Keratinocyte (primary cell): ENCODE results near the gene HS1BP3. TPM values are rescaled to one million over a fixed set of nuclear protein-coding genes. Genes with fewer than 3 reads are reported as not detected.

Source experiments
- DNase-seq: peaks from one replicate; pipeline ENCODE4 v3.0.0-alpha.2; 2011; ENCODE audit warnings: low read depth, missing footprints, low spot score
- FAIRE-seq: peaks from 2 replicates; lab custom pipeline; 2011; peaks lifted over from hg19 to GRCh38; lab: Jason Lieb, UNC
- H2AFZ ChIP-seq: 2 replicates; pipeline ENCODE4 v1.6.0; 2012; ENCODE audit warnings: low read length, control low read depth, inconsistent platforms; ENCODE audit not compliant: control insufficient read depth
- H3K27ac ChIP-seq: 2 replicates; pipeline ENCODE4 v1.5.1; 2011; ENCODE audit warnings: low read length; ENCODE audit not compliant: control insufficient read depth, insufficient read depth
- H3K27me3 ChIP-seq: 3 replicates; pipeline ENCODE4 v1.6.0; 2011; ENCODE audit warnings: low read length; ENCODE audit not compliant: control insufficient read depth, insufficient read depth; ENCODE audit errors: extremely low read depth
- H3K36me3 ChIP-seq, 2 experiments: 2 replicates in 1 of 2; 3 replicates in 1 of 2; pipeline ENCODE4 v1.5.1; 2011; ENCODE audit warnings: low read length in 2 of 2, mild to moderate bottlenecking in 1 of 2; ENCODE audit not compliant: control insufficient read depth in 2 of 2, insufficient read depth in 2 of 2; ENCODE audit errors: extremely low read depth in 1 of 2
- H3K4me1 ChIP-seq: 3 replicates; pipeline ENCODE4 v1.5.1; 2011; ENCODE audit warnings: low read length; ENCODE audit not compliant: control insufficient read depth, insufficient read depth; ENCODE audit errors: extremely low read depth
- H3K4me2 ChIP-seq: 3 replicates; pipeline ENCODE4 v1.6.0; 2011; ENCODE audit warnings: low read depth, low read length; ENCODE audit not compliant: control insufficient read depth, insufficient read depth; ENCODE audit errors: extremely low read depth
- H3K4me3 ChIP-seq, 3 experiments: fragments of 200-600 bp in 1 of 3; sonication (generic) in 1 of 3; 2 replicates in 2 of 3; 3 replicates in 1 of 3; pipeline ENCODE4 v1.5.1; 2011 to 2016; ENCODE audit warnings: low read length in 3 of 3, mild to moderate bottlenecking in 3 of 3, control low read depth in 2 of 3, inconsistent platforms in 1 of 3, low read depth in 1 of 3, mixed read lengths in 1 of 3, mixed run types in 1 of 3, moderate library complexity in 1 of 3; ENCODE audit not compliant: control insufficient read depth in 2 of 3, insufficient read depth in 2 of 3; ENCODE audit errors: extremely low read depth in 1 of 3
- H3K79me2 ChIP-seq: 2 replicates; pipeline ENCODE4 v1.6.0; 2012; ENCODE audit warnings: low read length; ENCODE audit not compliant: control insufficient read depth, insufficient read depth
- H3K9ac ChIP-seq: 3 replicates; pipeline ENCODE4 v1.6.0; 2011; ENCODE audit warnings: low read length; ENCODE audit not compliant: control insufficient read depth, insufficient read depth; ENCODE audit errors: extremely low read depth
- H3K9me1 ChIP-seq: 3 replicates; pipeline ENCODE4 v1.6.0; 2011; ENCODE audit warnings: low read length; ENCODE audit not compliant: control insufficient read depth, insufficient read depth; ENCODE audit errors: extremely low read depth
- H3K9me3 ChIP-seq: 2 replicates; pipeline ENCODE4 v1.5.1; 2012; ENCODE audit warnings: low read depth, low read length; ENCODE audit not compliant: control insufficient read depth
- H4K20me1 ChIP-seq: 3 replicates; pipeline ENCODE4 v1.6.0; 2011; ENCODE audit warnings: low read length; ENCODE audit not compliant: control insufficient read depth, insufficient read depth; ENCODE audit errors: extremely low read depth
- EZH2 ChIP-seq: IDR thresholded peaks from one replicate; pipeline ENCODE4 v1.6.1; 2012; ENCODE audit warnings: inconsistent platforms, mild to moderate bottlenecking, low read length, moderate library complexity
- dilution Hi-C: fragments of 300-500 bp; cut with MboI; formaldehyde crosslinking; loops from one replicate; pipeline ENCODE4 v1.7.0; 2020; ENCODE audit warnings: low sequenced_read_pairs; ENCODE audit not compliant: extremely low pct_ligation_motif_present
- polyA plus RNA-seq, 5 experiments: library from polyadenylated mRNA; depleted of rRNA in 3 of 5; stranded (reverse) in 3 of 5; stranded (forward) in 1 of 5; unstranded in 1 of 5; fragments of >200 nt; gene quantifications; 1 replicate in 1 of 5; 2 replicates in 3 of 5; 3 replicates in 1 of 5; pipeline versions ENCODE4 v1.2.1 to v1.2.3, GENCODE V29; 2011 to 2012; ENCODE audit warnings: missing spikeins in 2 of 5, low read depth in 1 of 5, low replicate concordance in 1 of 5
- TF ChIP-seq, protein P1 (sequence below), 3 experiments: IDR thresholded peaks in 1 of 3; conservative IDR thresholded peaks in 1 of 3; optimal IDR thresholded peaks in 1 of 3; 2 replicates in 2 of 3; 3 replicates in 1 of 3; pipeline versions ENCODE3 to v1.5.1; 2011; ENCODE audit warnings: low read length in 3 of 3, mild to moderate bottlenecking in 3 of 3, moderate library complexity in 2 of 3, control low read depth in 1 of 3, inconsistent platforms in 1 of 3; ENCODE audit not compliant: insufficient read depth in 2 of 3; ENCODE audit errors: extremely low read depth in 1 of 3

Gene HS1BP3
- polyA plus RNA-seq, 1 donor (not counting 4 experiments of a cell fraction or from before 2014, with no cell fraction given): 18.5 TPM

DNA sequence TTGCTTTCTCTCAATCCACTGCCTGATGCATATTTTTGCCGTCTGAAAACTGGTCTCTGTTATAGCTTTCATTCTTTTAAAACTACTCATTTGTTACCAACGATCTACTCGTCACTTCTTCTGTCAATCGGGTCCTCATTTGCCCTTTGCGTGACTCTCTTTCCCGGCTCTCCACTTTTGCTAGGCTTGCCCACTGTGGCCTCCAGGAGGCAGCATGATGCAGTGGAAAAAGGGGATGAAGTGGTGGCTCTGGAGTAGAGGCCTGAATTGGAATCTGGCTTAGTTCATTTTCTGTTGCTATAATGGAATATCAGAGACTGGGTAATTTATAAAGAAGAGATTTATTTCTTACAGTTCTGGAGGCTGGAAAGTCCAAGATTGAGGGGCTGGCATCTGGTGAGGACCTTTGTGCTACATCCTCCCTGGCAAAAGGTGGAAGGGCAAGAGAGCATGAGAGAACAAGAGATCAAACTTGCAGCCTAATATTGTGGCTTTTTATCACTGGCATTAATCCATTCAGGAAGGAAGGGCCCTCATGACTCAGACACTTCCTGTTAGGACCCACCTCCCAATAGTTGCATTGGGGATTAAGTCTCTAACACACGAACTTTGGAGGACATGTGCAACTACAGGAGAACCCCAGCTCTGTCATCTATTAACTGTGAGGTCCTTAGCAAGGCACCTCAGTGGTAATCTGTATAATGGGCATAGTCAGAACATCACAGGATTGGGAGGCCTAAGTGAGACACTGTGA, 31.4 kb upstream of the HS1BP3 start:
- dilution Hi-C loops: no loop called here

DNA sequence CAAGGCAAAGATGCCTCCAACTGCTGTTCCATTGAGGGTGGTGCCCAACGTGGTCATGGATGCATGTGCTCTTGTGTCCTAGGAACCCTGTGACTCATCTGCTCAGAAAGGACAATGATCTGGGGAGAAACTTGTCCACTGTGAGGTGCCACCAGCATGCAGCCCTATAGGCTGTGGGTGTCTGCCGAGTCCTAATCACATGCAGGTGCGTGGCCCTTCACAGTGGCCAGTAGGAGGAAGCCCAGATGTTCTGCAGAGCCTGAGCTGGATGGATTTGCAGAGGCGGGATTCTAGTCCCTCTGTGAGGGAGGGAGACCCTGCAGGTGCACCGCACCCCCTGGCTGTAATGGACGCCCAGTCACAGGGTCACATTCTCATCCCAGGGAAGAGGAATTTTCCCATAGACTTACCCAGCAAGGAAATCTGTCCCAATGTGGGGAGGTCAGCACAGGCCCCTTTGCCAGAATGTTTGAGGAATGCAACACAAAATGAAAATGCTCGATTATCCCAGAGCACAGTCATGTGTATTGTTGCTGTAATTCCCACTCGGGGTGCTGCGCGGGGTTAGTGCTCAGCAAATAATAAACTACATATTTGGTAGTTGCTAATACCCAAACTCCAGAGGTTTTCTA, 30.0 kb upstream of the HS1BP3 start:
- dilution Hi-C loops: no loop called here

More for the DNA sequence above, 31.4 kb upstream of the HS1BP3 start:
- DNase-seq (no peak), FAIRE-seq (no peak)
- no peaks in the 10 kb centered on the region for H4K20me1 ChIP-seq
- no peak overlapping the region for H3K9ac ChIP-seq
- no peaks in the 10 kb centered on the region for H3K27me3 ChIP-seq
- no peaks in the 10 kb centered on the region for H3K79me2 ChIP-seq
- no peak overlapping the region for H3K27ac ChIP-seq
- peaks cover 3 to 5% of the 10 kb centered on the region in 2 experiments for H3K36me3 ChIP-seq
- TF ChIP-seq, protein P1, sequence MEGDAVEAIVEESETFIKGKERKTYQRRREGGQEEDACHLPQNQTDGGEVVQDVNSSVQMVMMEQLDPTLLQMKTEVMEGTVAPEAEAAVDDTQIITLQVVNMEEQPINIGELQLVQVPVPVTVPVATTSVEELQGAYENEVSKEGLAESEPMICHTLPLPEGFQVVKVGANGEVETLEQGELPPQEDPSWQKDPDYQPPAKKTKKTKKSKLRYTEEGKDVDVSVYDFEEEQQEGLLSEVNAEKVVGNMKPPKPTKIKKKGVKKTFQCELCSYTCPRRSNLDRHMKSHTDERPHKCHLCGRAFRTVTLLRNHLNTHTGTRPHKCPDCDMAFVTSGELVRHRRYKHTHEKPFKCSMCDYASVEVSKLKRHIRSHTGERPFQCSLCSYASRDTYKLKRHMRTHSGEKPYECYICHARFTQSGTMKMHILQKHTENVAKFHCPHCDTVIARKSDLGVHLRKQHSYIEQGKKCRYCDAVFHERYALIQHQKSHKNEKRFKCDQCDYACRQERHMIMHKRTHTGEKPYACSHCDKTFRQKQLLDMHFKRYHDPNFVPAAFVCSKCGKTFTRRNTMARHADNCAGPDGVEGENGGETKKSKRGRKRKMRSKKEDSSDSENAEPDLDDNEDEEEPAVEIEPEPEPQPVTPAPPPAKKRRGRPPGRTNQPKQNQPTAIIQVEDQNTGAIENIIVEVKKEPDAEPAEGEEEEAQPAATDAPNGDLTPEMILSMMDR (optimal IDR thresholded peaks at IDR 0.05 in 1 of 3, IDR thresholded peaks at IDR 0.05 in 1 of 3, conservative IDR thresholded peaks at IDR 0.05 in 1 of 3; ENCODE audit: extremely low read depth in 1 of 3, insufficient read depth in 2 of 3, low read length in 3 of 3): peak; percentile 23 to 53 (median 32)
- TF ChIP-seq EZH2: no peak
- no peak overlapping the region for H3K4me3 ChIP-seq
- H3K9me3 ChIP-seq: no peaks in the 10 kb centered on the region
- H3K4me1 ChIP-seq: no peaks in the 10 kb centered on the region
- H3K9me1 ChIP-seq: no peaks in the 10 kb centered on the region
- H3K4me2 ChIP-seq: no peak overlapping the region
- no peak overlapping the region for H2AFZ ChIP-seq

More for the DNA sequence above, 30.0 kb upstream of the HS1BP3 start:
- no peak overlapping the region for H3K9ac ChIP-seq
- no peak overlapping the region for H3K4me3 ChIP-seq
- H2AFZ ChIP-seq: no peak overlapping the region
- no peaks in the 10 kb centered on the region for H3K9me3 ChIP-seq
- no peak for FAIRE-seq
- H3K4me2 ChIP-seq: no peak overlapping the region
- H4K20me1 ChIP-seq: no peaks in the 10 kb centered on the region
- H3K4me1 ChIP-seq: no peaks in the 10 kb centered on the region
- no peak overlapping the region for H3K27ac ChIP-seq
- no peaks in the 10 kb centered on the region for H3K9me1 ChIP-seq
- no peak for DNase-seq
- no peaks in the 10 kb centered on the region for H3K27me3 ChIP-seq
- no peaks in the 10 kb centered on the region for H3K79me2 ChIP-seq
- H3K36me3 ChIP-seq: peaks cover 3 to 5% of the 10 kb centered on the region in 2 experiments
- TF ChIP-seq, protein P1 (optimal IDR thresholded peaks at IDR 0.05 in 1 of 3, IDR thresholded peaks at IDR 0.05 in 1 of 3, conservative IDR thresholded peaks at IDR 0.05 in 1 of 3; ENCODE audit: extremely low read depth in 1 of 3, insufficient read depth in 2 of 3, low read length in 3 of 3): no peak
- TF ChIP-seq EZH2: no peak
